Endothelial cell of umbilical vein (primary cell): ENCODE measurements around the gene NR4A3. TPM values are rescaled to one million over a fixed set of nuclear protein-coding genes. Genes with fewer than 3 reads are reported as not detected.

Experiments used
- BruUV-seq: library from RNA; stranded (reverse); fragments of 400-500 nt; replicated peaks from 2 replicates; lab custom pipeline; 2021; lab: Mats Ljungman, UMichigan
- CTCF ChIA-PET: fragments of 300-600, 350-600 bp; sonication (Branson Sonifier 250); formaldehyde crosslinking; loops from one replicate; lab custom pipeline; 2021; ENCODE audit warnings: antibody characterized with exemption, inconsistent platforms; lab: Charles Lee
- POLR2A ChIA-PET: fragments of 300-600, 350-600 bp; sonication (Branson Sonifier 250); formaldehyde crosslinking; loops from one replicate; lab custom pipeline; 2021; ENCODE audit warnings: antibody characterized with exemption, inconsistent platforms; lab: Charles Lee
- DNase-seq: peaks from one replicate; pipeline ENCODE4 v3.0.0-alpha.2; 2011; ENCODE audit warnings: low read depth, low spot score
- FAIRE-seq: peaks from 2 replicates; lab custom pipeline; 2011; peaks lifted over from hg19 to GRCh38; lab: Jason Lieb, UNC
- H2AFZ ChIP-seq: 2 replicates; pipeline ENCODE4 v1.6.0; 2012; ENCODE audit warnings: low read depth, low read length, control low read depth, inconsistent platforms
- H3K27ac ChIP-seq: 2 replicates; pipeline ENCODE4 v1.5.1; 2011; ENCODE audit warnings: low read depth, mild to moderate bottlenecking, control low read depth, low read length, moderate library complexity; ENCODE audit not compliant: insufficient read depth
- H3K27me3 ChIP-seq, 2 experiments: 2 replicates each; pipeline versions ENCODE4 v1.6.0 to v1.6.1; 2011; ENCODE audit warnings: low read length in 2 of 2, mixed read lengths in 1 of 2; ENCODE audit not compliant: control insufficient read depth in 2 of 2, insufficient read depth in 2 of 2
- H3K36me3 ChIP-seq, 2 experiments: 2 replicates in 1 of 2; 3 replicates in 1 of 2; pipeline ENCODE4 v1.5.1; 2011; ENCODE audit warnings: low read length in 2 of 2, mild to moderate bottlenecking in 1 of 2, moderate library complexity in 1 of 2; ENCODE audit not compliant: control insufficient read depth in 2 of 2, insufficient read depth in 2 of 2; ENCODE audit errors: extremely low read depth in 1 of 2
- H3K4me1 ChIP-seq: 3 replicates; pipeline ENCODE4 v1.5.1; 2011; ENCODE audit warnings: mild to moderate bottlenecking, low read length; ENCODE audit not compliant: control insufficient read depth, insufficient read depth; ENCODE audit errors: extremely low read depth
- H3K4me2 ChIP-seq: 2 replicates; pipeline ENCODE4 v1.6.1; 2011; ENCODE audit warnings: low read length, control low read depth, mixed read lengths; ENCODE audit not compliant: insufficient read depth
- H3K4me3 ChIP-seq, 3 experiments: fragments of 200-600 bp in 1 of 3; sonication (generic), shearing (Covaris generic) in 1 of 3; replicated peaks in 1 of 3; 2 replicates each; pipeline ENCODE4 v1.5.1; 2011 to 2016; ENCODE audit warnings: control low read depth in 3 of 3, low read length in 3 of 3, mild to moderate bottlenecking in 2 of 3, inconsistent platforms in 1 of 3, low read depth in 1 of 3, moderate library complexity in 1 of 3; ENCODE audit not compliant: insufficient read depth in 1 of 3
- H3K79me2 ChIP-seq: 2 replicates; pipeline ENCODE4 v1.6.0; 2012; ENCODE audit warnings: low read length, inconsistent platforms; ENCODE audit not compliant: control insufficient read depth, insufficient read depth
- H3K9ac ChIP-seq: replicated peaks from 2 replicates; pipeline ENCODE3; 2011; ENCODE audit warnings: low read length, control low read depth; ENCODE audit not compliant: insufficient read depth; ENCODE audit errors: extremely low read depth
- H3K9me1 ChIP-seq: replicated peaks from 3 replicates; pipeline ENCODE4 v1.6.0; 2011; ENCODE audit warnings: mild to moderate bottlenecking, low read length; ENCODE audit not compliant: control insufficient read depth, insufficient read depth; ENCODE audit errors: extremely low read depth
- H3K9me3 ChIP-seq: replicated peaks from 2 replicates; pipeline ENCODE4 v1.5.1; 2012; ENCODE audit warnings: low read length, inconsistent platforms; ENCODE audit not compliant: control insufficient read depth, insufficient read depth
- H4K20me1 ChIP-seq: replicated peaks from 2 replicates; pipeline ENCODE3; 2011; ENCODE audit warnings: mild to moderate bottlenecking, low read length; ENCODE audit not compliant: control insufficient read depth, insufficient read depth; ENCODE audit errors: extremely low read depth
- CTCF ChIP-seq, 2 donors: IDR thresholded peaks; 1 replicate in 1 of 2; 2 replicates in 1 of 2; pipeline ENCODE4 v1.5.1; 2011; ENCODE audit warnings: low read length in 2 of 2, mild to moderate bottlenecking in 2 of 2, moderate library complexity in 2 of 2, control low read depth in 1 of 2, inconsistent platforms in 1 of 2, low read depth in 1 of 2; ENCODE audit not compliant: insufficient read depth in 1 of 2; ENCODE audit errors: extremely low read depth in 1 of 2
- EZH2 ChIP-seq: IDR thresholded peaks from 2 replicates; pipeline ENCODE4 v1.6.1; 2012; ENCODE audit warnings: borderline replicate concordance, low read depth, mild to moderate bottlenecking, moderate library complexity, low read length, inconsistent platforms; ENCODE audit not compliant: severe bottlenecking
- FOS ChIP-seq: IDR thresholded peaks from 2 replicates; pipeline ENCODE4 v1.6.1; 2011; ENCODE audit warnings: mild to moderate bottlenecking, low read length, moderate library complexity, borderline replicate concordance; ENCODE audit not compliant: insufficient read depth
- GATA2 ChIP-seq: IDR thresholded peaks from 2 replicates; pipeline ENCODE4 v1.7.0; 2011; ENCODE audit warnings: low read depth, mild to moderate bottlenecking, moderate library complexity, mixed read lengths, low read length; ENCODE audit not compliant: insufficient read length, insufficient read depth
- JUN ChIP-seq: IDR thresholded peaks from 2 replicates; pipeline ENCODE4 v1.6.1; 2011; ENCODE audit warnings: borderline replicate concordance, low read depth; ENCODE audit not compliant: insufficient read length, insufficient read depth
- MAX ChIP-seq: IDR thresholded peaks from 2 replicates; pipeline ENCODE4 v1.6.1; 2011; ENCODE audit not compliant: insufficient read depth, insufficient read length
- MYC ChIP-seq: IDR thresholded peaks from one replicate; pipeline ENCODE4 v1.6.1; 2011; ENCODE audit warnings: mild to moderate bottlenecking, low read depth, low read length
- POLR2A ChIP-seq: IDR thresholded peaks from 2 replicates; pipeline ENCODE4 v1.6.1; 2012; ENCODE audit warnings: low read depth, mild to moderate bottlenecking, control low read depth, low read length
- POLR2AphosphoS5 ChIP-seq: IDR thresholded peaks from 2 replicates; pipeline ENCODE4 v1.6.1; 2012; ENCODE audit warnings: low read depth, mild to moderate bottlenecking, control low read depth, low read length, moderate library complexity; ENCODE audit not compliant: insufficient read depth
- dilution Hi-C: fragments of 300-500 bp; cut with MboI; formaldehyde crosslinking; loops from one replicate; pipeline ENCODE4 v1.15.0; 2019; ENCODE audit warnings: low sequenced_read_pairs; ENCODE audit not compliant: extremely low pct_ligation_motif_present
- intact Hi-C: fragments of 100-400 bp; cut with micrococcal nuclease; formaldehyde crosslinking; loops from one replicate; pipeline ENCODE4 v1.10.0; 2022
- polyA plus RNA-seq, 4 experiments: library from polyadenylated mRNA; depleted of rRNA in 3 of 4; stranded (reverse) in 3 of 4; unstranded in 1 of 4; fragments of >200 nt; gene quantifications; 2 replicates each; pipeline versions ENCODE4 v1.2.1 to v1.2.3, GENCODE V29; 2011 to 2012; ENCODE audit warnings: missing spikeins in 1 of 4
- total RNA-seq: library from RNA; stranded (reverse); gene quantifications from 2 replicates; pipeline ENCODE4 v1.2.3, GENCODE V29; 2021

Gene NR4A3
- total and polyA plus RNA-seq, 2 donors (not counting 3 experiments of a cell fraction or from before 2014, with no cell fraction given), result 0.11 to 0.22 TPM

- dilution Hi-C loops (no loop called here), intact Hi-C loops (no loop called here)
- no peaks in the 10 kb centered on the region for H3K4me1 ChIP-seq
- no peak overlapping the region for H3K4me3 ChIP-seq
- FAIRE-seq, result no peak
- BruUV-seq, result no TSS peak
- no peak for TF ChIP-seq POLR2A
- TF ChIP-seq CTCF (IDR thresholded peaks at IDR 0.05; ENCODE audit: extremely low read depth in 1 of 2, insufficient read depth in 1 of 2, low read depth in 1 of 2, low read length in 2 of 2), result no peak
- TF ChIP-seq FOS, result no peak
- TF ChIP-seq GATA2, result no peak
- no peak for TF ChIP-seq MAX
- no peak for TF ChIP-seq JUN
- no peak for TF ChIP-seq MYC
- no peak for TF ChIP-seq POLR2AphosphoS5
- TF ChIP-seq EZH2, result no peak
- no peak for DNase-seq
- no peaks in the 10 kb centered on the region for H3K36me3 ChIP-seq
- ChIA-PET CTCF (interaction anchor here (1.2 kb wide), 1 partner anchor 10 kb away, joined by 3 read pairs; no protein-coding TSS in a partner anchor), POLR2A (interaction anchor here (0.6 kb wide), 1 partner anchor 1572 kb away, joined by 4 read pairs; the partner anchor contains the start of gene ALDOB)
- no peak overlapping the region for H3K4me2 ChIP-seq
- no peak overlapping the region for H2AFZ ChIP-seq
- no peaks in the 10 kb centered on the region for H4K20me1 ChIP-seq
- H3K27ac ChIP-seq, result no peak overlapping the region
- H3K79me2 ChIP-seq, result no peaks in the 10 kb centered on the region
- H3K9me3 ChIP-seq, result no peaks in the 10 kb centered on the region
- no peaks in the 10 kb centered on the region for H3K9me1 ChIP-seq
- H3K27me3 ChIP-seq, result peaks cover 1 to 4% of the 10 kb centered on the region in 2 experiments
- no peak overlapping the region for H3K9ac ChIP-seq
Observed at GRCh38 chr9:99863955-99864354, 42.3 kb downstream of the NR4A3 start.
